Lung (tissue), 12 donors: Measurements from ENCODE around the gene ZSCAN25. TPM values are rescaled to one million over a fixed set of nuclear protein-coding genes. Genes with fewer than 3 reads are reported as not detected.

ENCODE experiments used
- ATAC-seq: fragments of 200-7000 bp; cut with Tn5 transposase; one replicate; pipeline ENCODE4 v1.9.1; 2020; ENCODE audit warnings: moderate number of reproducible peaks; ENCODE audit not compliant: insufficient read depth, low FRiP score
- DNase-seq, 3 donors: peaks; one replicate each; pipeline ENCODE4 v3.0.0-alpha.2; 2013 to 2017
- H3K27ac ChIP-seq, 2 donors: one replicate each; pipeline ENCODE4 v1.5.1; 2013; ENCODE audit warnings: mild to moderate bottlenecking in 2 of 2, moderate library complexity in 2 of 2, control low read depth in 1 of 2, inconsistent platforms in 1 of 2, low read depth in 1 of 2, low read length in 1 of 2
- H3K27me3 ChIP-seq, 3 donors: one replicate each; pipeline ENCODE4 v1.5.1; 2013; ENCODE audit warnings: low read length in 2 of 3; ENCODE audit not compliant: control insufficient read depth in 3 of 3, insufficient read depth in 3 of 3
- H3K36me3 ChIP-seq, 4 donors: one replicate each; pipeline ENCODE4 v1.5.1; 2013; ENCODE audit warnings: low read length in 4 of 4, mild to moderate bottlenecking in 1 of 4, moderate library complexity in 1 of 4; ENCODE audit not compliant: control insufficient read depth in 4 of 4, insufficient read depth in 4 of 4
- H3K4me1 ChIP-seq, 5 donors: one replicate each; pipeline ENCODE4 v1.5.1; 2013; ENCODE audit warnings: low read length in 5 of 5, mild to moderate bottlenecking in 2 of 5, moderate library complexity in 1 of 5; ENCODE audit not compliant: control insufficient read depth in 5 of 5, insufficient read depth in 5 of 5
- H3K4me3 ChIP-seq: one replicate; pipeline ENCODE4 v1.5.1; 2013; ENCODE audit warnings: mild to moderate bottlenecking, control low read depth, moderate library complexity
- H3K9ac ChIP-seq, 2 donors: one replicate each; pipeline ENCODE4 v1.5.1; 2013; ENCODE audit warnings: low read length in 2 of 2, control low read depth in 1 of 2; ENCODE audit not compliant: insufficient read depth in 1 of 2
- H3K9me3 ChIP-seq, 4 donors: one replicate each; pipeline ENCODE4 v1.5.1; 2013; ENCODE audit warnings: low read length in 3 of 4, mild to moderate bottlenecking in 1 of 4, moderate library complexity in 1 of 4; ENCODE audit not compliant: control insufficient read depth in 4 of 4, insufficient read depth in 3 of 4
- WGBS, 2 donors: extraction: QIAGEN DNeasy Blood & Tissue Kit; methylation state at CpG; one replicate each; pipeline ENCODE4 v1.1.7; 2013; 5-methylcytosine and 5-hydroxymethylcytosine counted together
- polyA plus RNA-seq, 2 donors: library from polyadenylated mRNA; stranded (reverse); fragments of 200-250 nt; gene quantifications; one replicate each; pipeline ENCODE4 v1.2.1, GENCODE V29; 2013
- total RNA-seq, 2 donors: library from RNA; depleted of rRNA in 1 of 2; stranded (reverse); fragments of >200 nt in 1 of 2; gene quantifications; one replicate each; pipeline ENCODE4 v1.2.1, GENCODE V29; 2014 to 2021
- TF ChIP-seq, protein P1 (sequence below): IDR thresholded peaks from 2 replicates; pipeline ENCODE4 v1.5.1; 2012; ENCODE audit warnings: mild to moderate bottlenecking; ENCODE audit errors: control extremely low read depth, extremely low read depth
- donor health status: control.
- donor health status: control.
- donor health status: Bipolar disorder and iron deficiency.
- donor health status: healthy.
- donor health status: DM: yes; HTN: yes; CAD: no.

ZSCAN25 gene
- total and polyA plus RNA-seq, 4 donors = 5.7 to 24.0 (median 14.1) TPM

GRCh38 chr7:99597762-99598501, 18.8 kb upstream of the ZSCAN25 start, which contains the start of gene TMEM225B:
Gene TMEM225B (plus strand): TSS chr7:99598267. CDS start chr7:99604389, 6,122 bp downstream.
- Histone ChIP-seq H3K9ac (no peak within 1 kb of the TSS), H3K27me3 (no peaks in the 10 kb centered on the region), H3K27ac (no peak within 1 kb of the TSS), H3K4me3 (no peak within 1 kb of the TSS), H3K36me3 (no peaks in the 10 kb centered on the region), H3K4me1 (no peaks in the 10 kb centered on the region), H3K9me3 (peaks cover 0 to 2% (median 0%) of the 10 kb centered on the region in 4 donors)
- WGBS, 2 donors = 63 to 72% methylated on average over 34 of the region's 34 CpGs
- TF ChIP-seq, protein P1, sequence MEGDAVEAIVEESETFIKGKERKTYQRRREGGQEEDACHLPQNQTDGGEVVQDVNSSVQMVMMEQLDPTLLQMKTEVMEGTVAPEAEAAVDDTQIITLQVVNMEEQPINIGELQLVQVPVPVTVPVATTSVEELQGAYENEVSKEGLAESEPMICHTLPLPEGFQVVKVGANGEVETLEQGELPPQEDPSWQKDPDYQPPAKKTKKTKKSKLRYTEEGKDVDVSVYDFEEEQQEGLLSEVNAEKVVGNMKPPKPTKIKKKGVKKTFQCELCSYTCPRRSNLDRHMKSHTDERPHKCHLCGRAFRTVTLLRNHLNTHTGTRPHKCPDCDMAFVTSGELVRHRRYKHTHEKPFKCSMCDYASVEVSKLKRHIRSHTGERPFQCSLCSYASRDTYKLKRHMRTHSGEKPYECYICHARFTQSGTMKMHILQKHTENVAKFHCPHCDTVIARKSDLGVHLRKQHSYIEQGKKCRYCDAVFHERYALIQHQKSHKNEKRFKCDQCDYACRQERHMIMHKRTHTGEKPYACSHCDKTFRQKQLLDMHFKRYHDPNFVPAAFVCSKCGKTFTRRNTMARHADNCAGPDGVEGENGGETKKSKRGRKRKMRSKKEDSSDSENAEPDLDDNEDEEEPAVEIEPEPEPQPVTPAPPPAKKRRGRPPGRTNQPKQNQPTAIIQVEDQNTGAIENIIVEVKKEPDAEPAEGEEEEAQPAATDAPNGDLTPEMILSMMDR = no peak
- no peak for DNase-seq
- no peak for ATAC-seq

DNA sequence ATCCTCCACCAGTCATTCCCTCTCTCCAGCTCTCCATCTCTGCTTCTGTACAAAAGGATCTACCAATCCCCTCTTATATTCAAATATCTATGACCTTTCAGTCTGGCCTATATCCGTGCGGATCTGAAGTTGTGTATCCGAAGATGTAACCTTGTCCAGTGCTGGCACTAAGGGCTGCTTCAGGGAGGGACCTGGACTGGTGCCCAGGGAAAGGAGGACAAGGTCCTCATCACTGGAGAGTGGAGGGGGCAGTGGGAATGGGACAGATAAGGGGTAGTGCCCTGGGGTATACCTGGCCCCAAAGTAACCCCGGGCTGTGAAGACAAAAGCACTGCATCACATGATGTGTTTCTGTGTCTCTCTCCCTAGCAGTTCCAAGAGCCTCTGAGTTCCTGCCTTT, 16.9 kb upstream of the ZSCAN25 start:
- ATAC-seq (no peak), DNase-seq (no peak)
- Histone ChIP-seq H3K4me3 (no peak overlapping the region), H3K27ac (no peak overlapping the region), H3K9ac (no peak overlapping the region), H3K27me3 (no peaks in the 10 kb centered on the region), H3K4me1 (no peaks in the 10 kb centered on the region), H3K36me3 (no peaks in the 10 kb centered on the region), H3K9me3 (peaks cover 0 to 2% (median 0%) of the 10 kb centered on the region in 4 donors)
- TF ChIP-seq, protein P1 = no peak
- 69 to 88% methylated on average over 4 of the region's 4 CpGs for WGBS, 2 donors

GRCh38 chr7:99601656-99602310, 15.0 kb upstream of the ZSCAN25 start:
- Histone ChIP-seq H3K9me3 (peaks cover 0 to 2% (median 0%) of the 10 kb centered on the region in 4 donors), H3K27ac (no peak overlapping the region), H3K4me1 (no peaks in the 10 kb centered on the region), H3K9ac (no peak overlapping the region), H3K4me3 (no peak overlapping the region), H3K36me3 (no peaks in the 10 kb centered on the region), H3K27me3 (no peaks in the 10 kb centered on the region)
- 73 to 82% methylated on average over 7 of the region's 7 CpGs for WGBS, 2 donors
- DNase-seq = no peak
- no peak for ATAC-seq
- TF ChIP-seq, protein P1 = no peak
